NCI-H146 (cell line): Measurements from ENCODE around the gene DKK3.

Source experiments
- DNase-seq: peaks from one replicate; lab custom pipeline; 2025; lab: John Stamatoyannopoulos, UW

DKK3 gene

GRCh38 chr11:12029738-12030363 is 21.4 kb upstream of the DKK3 start:
- peak; percentile 20 for DNase-seq

- no peak for DNase-seq
Observed at GRCh38 chr11:12029119-12029518, 20.7 kb upstream of the DKK3 start.

GRCh38 chr11:12028303-12028702 is 19.9 kb upstream of the DKK3 start:
- no peak for DNase-seq

GRCh38 chr11:12026331-12027211 is 18.1 kb upstream of the DKK3 start:
- DNase-seq = no peak

GRCh38 chr11:12024254-12024926 is 16.0 kb upstream of the DKK3 start:
- no peak for DNase-seq

GRCh38 chr11:12023015-12023414 is 14.6 kb upstream of the DKK3 start:
- no peak for DNase-seq

GRCh38 chr11:12020546-12020945 is 12.1 kb upstream of the DKK3 start:
- no peak for DNase-seq

GRCh38 chr11:12019866-12020416 is 11.5 kb upstream of the DKK3 start:
- no peak for DNase-seq

GRCh38 chr11:12019337-12019736 is 10.9 kb upstream of the DKK3 start:
- DNase-seq = peak; percentile 27

GRCh38 chr11:12017865-12018453 is 9.5 kb upstream of the DKK3 start:
- DNase-seq = no peak

- DNase-seq = no peak
Observed at GRCh38 chr11:12017243-12017678, 8.8 kb upstream of the DKK3 start.

- no peak for DNase-seq
Observed at GRCh38 chr11:12016246-12016645, 7.8 kb upstream of the DKK3 start.

- no peak for DNase-seq
Observed at GRCh38 chr11:12015486-12015885, 7.1 kb upstream of the DKK3 start.

- no peak for DNase-seq
Observed at GRCh38 chr11:12013781-12014180, 5.4 kb upstream of the DKK3 start.

GRCh38 chr11:12009617-12010321 is 1.3 kb upstream of the DKK3 start:
- peak; percentile 47 for DNase-seq

- DNase-seq = peak; percentile 81
Observed at GRCh38 chr11:12008790-12009616, 577 bp upstream of the DKK3 start.

- no peak for DNase-seq
Observed at GRCh38 chr11:12007230-12007593, 1.2 kb downstream of the DKK3 start.

- DNase-seq = no peak
Observed at GRCh38 chr11:12006552-12007229, 1.7 kb downstream of the DKK3 start.

- DNase-seq = no peak
Observed at GRCh38 chr11:12005476-12005875, 3.0 kb downstream of the DKK3 start.

- DNase-seq = no peak
Observed at GRCh38 chr11:12005061-12005460, 3.4 kb downstream of the DKK3 start.
